ENCODE results near the gene FAM13B.
"Not testable (repeated sequence)": the region's sequence is repeated elsewhere in the genome, so short reads cannot be mapped to it uniquely, and the experiment has no call there.

Gene FAM13B

GRCh38 chr5:137959488-137959887 lies 73.4 kb downstream of the FAM13B start:
- DNase-seq: no peak

- no peak for DNase-seq
Measured at GRCh38 chr5:137957948-137958347, 74.9 kb downstream of the FAM13B start.

- DNase-seq: no peak
Measured at GRCh38 chr5:137954131-137954879, 78.6 kb downstream of the FAM13B start.

GRCh38 chr5:137945825-137946224 lies 87.1 kb downstream of the FAM13B start:
- DNase-seq: no peak

GRCh38 chr5:137944280-137944679 lies 88.6 kb downstream of the FAM13B start:
- not testable (repeated sequence) for DNase-seq

GRCh38 chr5:137939331-137939730 lies 93.5 kb downstream of the FAM13B start:
- no peak for DNase-seq

GRCh38 chr5:137938751-137939143 lies 94.1 kb downstream of the FAM13B start:
- DNase-seq: no peak

GRCh38 chr5:137937994-137938750 lies 94.7 kb downstream of the FAM13B start:
- no peak for DNase-seq

GRCh38 chr5:137935694-137936093 lies 97.2 kb downstream of the FAM13B start:
- DNase-seq: no peak

- no peak for DNase-seq
Measured at GRCh38 chr5:137935190-137935589, 97.7 kb downstream of the FAM13B start.

GRCh38 chr5:137933491-137933911 lies 99.4 kb downstream of the FAM13B start:
- DNase-seq: no peak

- DNase-seq: no peak
Measured at GRCh38 chr5:137932800-137933199, 100.1 kb downstream of the FAM13B start.

- no peak for DNase-seq
Measured at GRCh38 chr5:137923856-137924255, 109.0 kb downstream of the FAM13B start.

- DNase-seq: no peak
Measured at GRCh38 chr5:137921931-137922330, 110.9 kb downstream of the FAM13B start.

GRCh38 chr5:137916923-137917322 lies 116.0 kb downstream of the FAM13B start:
- no peak for DNase-seq

GRCh38 chr5:137914758-137915157 lies 118.1 kb downstream of the FAM13B start:
- DNase-seq: no peak

GRCh38 chr5:137902408-137903133 lies 130.3 kb downstream of the FAM13B start:
- no peak for DNase-seq

GRCh38 chr5:137901011-137901817 lies 131.7 kb downstream of the FAM13B start:
- no peak for DNase-seq

GRCh38 chr5:137899493-137899892 lies 133.4 kb downstream of the FAM13B start:
- no peak for DNase-seq

GRCh38 chr5:137896560-137896959 lies 136.3 kb downstream of the FAM13B start:
- DNase-seq: no peak

GRCh38 chr5:137894586-137894985 lies 138.3 kb downstream of the FAM13B start:
- no peak for DNase-seq

GRCh38 chr5:137891849-137892248 lies 141.0 kb downstream of the FAM13B start:
- no peak for DNase-seq

GRCh38 chr5:137890845-137891244 lies 142.0 kb downstream of the FAM13B start:
- no peak for DNase-seq
